ENCODE results near the gene CASK.

GRCh38 chrX:41906515-41907187, 16.7 kb downstream of the CASK start:
- TF ChIP-seq CTCF (IDR thresholded peaks at IDR 0.05 in 8 of 11, conservative IDR thresholded peaks at IDR 0.05 in 3 of 11), result no peak
- no peak for TF ChIP-seq POLR2A (IDR thresholded peaks at IDR 0.05)
